Left ventricle myocardium superior (tissue), 1 donor: ENCODE measurements around the gene SPINK14. TPM values are rescaled to one million over a fixed set of nuclear protein-coding genes. Genes with fewer than 3 reads are reported as not detected.
A peak's percentile ranks its signal among the peaks of the same experiment; 100 is the strongest.

Experiments used
- ATAC-seq: fragments of 200-7000 bp; cut with Tn5 transposase; one replicate; pipeline ENCODE4 v1.9.1; 2020; ENCODE audit warnings: mild to moderate bottlenecking, moderate library complexity
- DNase-seq: peaks from one replicate; pipeline ENCODE4 v3.0.0-alpha.2; 2020
- intact Hi-C: fragments of 100-400 bp; cut with micrococcal nuclease; formaldehyde crosslinking; loops from one replicate; pipeline ENCODE4 v1.11.0; 2022
- total RNA-seq: library from RNA; stranded (reverse); fragmentation: NEBNext Ultra II Directional; extraction: Animal tissue kit (Norgen Biotek cat#: 25700); gene quantifications from one replicate; pipeline ENCODE4 v1.2.1, GENCODE V29; 2021
- donor health status: DM: no; HTN: yes; CAD: no; lungs with severe emphysema.

SPINK14 gene
- total RNA-seq, 1 donor from 2014 or later: not detected

DNA sequence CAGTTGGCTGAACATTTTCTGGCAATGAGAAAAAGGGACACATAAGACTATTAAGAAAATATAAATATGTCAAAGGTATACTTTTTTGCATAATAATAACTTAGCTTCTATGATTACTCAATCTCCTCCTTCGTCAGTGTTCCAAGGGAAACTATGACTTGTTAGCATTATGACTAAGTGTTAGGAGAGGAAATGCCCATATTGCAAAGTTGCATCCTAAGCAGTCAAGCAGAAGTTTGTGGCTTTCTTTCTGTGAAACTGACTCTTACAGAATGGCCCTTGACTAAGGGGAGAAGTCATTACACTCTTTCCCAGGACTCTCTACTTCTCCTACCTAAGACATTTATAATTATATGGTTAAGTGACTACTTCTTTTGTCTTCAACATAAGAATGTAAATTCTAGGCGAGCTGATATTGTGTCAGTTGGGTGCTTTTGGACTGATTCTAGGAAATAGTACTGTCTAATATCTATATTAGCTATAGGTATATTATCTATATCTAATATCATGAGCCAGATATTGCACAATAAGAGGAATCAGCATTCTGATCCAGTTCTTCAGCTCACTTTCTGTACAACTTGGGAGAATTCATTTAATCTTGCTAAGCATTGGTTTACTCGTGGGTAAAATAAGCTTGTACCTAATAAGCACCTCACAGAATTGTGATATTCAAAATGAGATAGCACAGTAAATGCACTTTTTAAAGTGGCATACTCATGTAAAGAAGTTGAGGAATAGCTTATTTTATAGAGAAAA is 18.1 kb downstream of the SPINK14 start:
- ATAC-seq (peak; percentile 48), DNase-seq (no peak)
- intact Hi-C loops: no loop called here

GRCh38 chr5:148191010-148191409 is 22.7 kb downstream of the SPINK14 start:
- ATAC-seq (no peak), DNase-seq (no peak)
- intact Hi-C loops: no loop called here

- ATAC-seq (no peak), DNase-seq (no peak)
- intact Hi-C loops: no loop called here
Measured at GRCh38 chr5:148193202-148193601, 24.9 kb downstream of the SPINK14 start.

DNA sequence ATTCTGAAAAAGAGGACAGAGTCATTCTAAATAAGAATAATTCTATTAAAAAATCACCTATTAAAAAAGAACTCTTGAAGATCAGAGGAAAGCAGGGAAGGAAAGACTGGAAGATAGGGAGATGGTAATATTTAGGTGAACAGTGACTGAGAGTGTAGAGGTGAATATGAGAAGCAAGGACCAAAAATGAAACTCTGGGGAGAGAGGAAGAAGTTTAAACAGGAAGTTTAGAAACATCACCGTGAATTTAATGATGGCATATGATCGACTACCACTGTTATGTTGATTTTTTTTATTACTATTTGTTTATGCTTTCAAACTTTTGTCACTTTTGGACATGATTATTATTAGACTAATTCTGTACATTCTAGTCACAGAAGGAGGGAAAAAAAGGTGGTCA is 32.8 kb downstream of the SPINK14 start:
- ATAC-seq: no peak

DNA sequence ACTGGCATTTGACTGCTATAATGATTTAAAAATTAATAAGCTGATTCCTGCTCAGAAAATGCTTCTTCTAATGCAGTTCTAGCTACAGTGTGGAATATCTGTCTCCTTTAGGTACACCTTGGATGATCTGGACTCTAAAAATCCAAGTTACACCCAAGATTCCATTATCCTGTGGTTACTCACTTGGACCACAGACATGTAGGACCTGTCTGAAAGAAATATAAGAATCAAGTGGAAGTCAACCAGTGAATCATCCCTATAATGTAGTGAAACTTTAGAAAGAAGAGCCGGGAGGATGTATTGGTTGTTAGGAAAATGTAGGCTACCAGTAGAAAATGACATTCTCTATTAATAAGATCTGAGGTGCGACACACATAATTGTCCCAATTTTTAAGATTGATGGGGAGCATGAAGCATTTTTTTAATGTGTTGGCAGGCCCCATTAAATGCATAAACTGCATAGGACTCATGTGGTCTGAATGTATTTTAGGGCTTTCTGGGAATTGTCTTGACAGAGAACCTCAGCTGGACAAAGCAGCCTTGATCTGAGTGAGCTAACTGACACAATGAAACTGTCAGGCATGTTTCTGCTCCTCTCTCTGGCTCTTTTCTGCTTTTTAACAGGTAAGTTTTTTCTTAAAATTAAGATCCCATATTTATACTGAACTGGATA is 34.3 kb downstream of the SPINK14 start, which contains the start of gene SPINK6:
SPINK6 (plus strand) TSS at position 512 of the 673 bp plus-strand sequence; CDS start at position 567, 55 bp downstream.
- ATAC-seq: no peak
- intact Hi-C loops: no loop called here

More for the DNA sequence above, 32.8 kb downstream of the SPINK14 start:
- DNase-seq: no peak
- intact Hi-C loops: no loop called here

GRCh38 chr5:148205044-148205806 is 36.9 kb downstream of the SPINK14 start:
- ATAC-seq: peak; percentile 89
- intact Hi-C loops: no loop called here
- DNase-seq: no peak

More for the DNA sequence above, 34.3 kb downstream of the SPINK14 start, which contains the start of gene SPINK6:
- DNase-seq: no peak

GRCh38 chr5:148205865-148206264 is 37.5 kb downstream of the SPINK14 start:
- intact Hi-C loops: no loop called here
- no peak for ATAC-seq
- no peak for DNase-seq

DNA sequence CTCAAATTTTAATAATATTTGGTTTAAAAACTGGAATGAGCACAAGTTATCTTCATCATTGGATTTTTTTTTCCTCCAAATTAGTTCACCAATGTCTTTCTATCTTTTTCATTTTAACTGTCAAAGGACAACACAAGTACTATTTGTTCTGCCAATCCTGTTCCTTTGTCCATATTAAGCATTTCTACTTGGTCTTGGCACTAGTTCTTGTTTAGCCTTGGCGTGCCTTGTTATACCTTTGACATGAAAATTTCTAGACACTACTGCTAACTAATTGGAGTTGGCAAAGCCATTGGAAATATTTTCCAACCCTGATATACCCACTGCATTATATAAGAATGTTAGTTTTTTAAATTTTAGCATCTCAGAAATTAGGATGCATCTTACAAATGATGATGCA is 38.3 kb downstream of the SPINK14 start:
- intact Hi-C loops: no loop called here
- peak; percentile 41 for ATAC-seq
- DNase-seq: no peak

- intact Hi-C loops: no loop called here
- no peak for DNase-seq
- no peak for ATAC-seq
Measured at GRCh38 chr5:148208226-148208625, 39.9 kb downstream of the SPINK14 start.

DNA sequence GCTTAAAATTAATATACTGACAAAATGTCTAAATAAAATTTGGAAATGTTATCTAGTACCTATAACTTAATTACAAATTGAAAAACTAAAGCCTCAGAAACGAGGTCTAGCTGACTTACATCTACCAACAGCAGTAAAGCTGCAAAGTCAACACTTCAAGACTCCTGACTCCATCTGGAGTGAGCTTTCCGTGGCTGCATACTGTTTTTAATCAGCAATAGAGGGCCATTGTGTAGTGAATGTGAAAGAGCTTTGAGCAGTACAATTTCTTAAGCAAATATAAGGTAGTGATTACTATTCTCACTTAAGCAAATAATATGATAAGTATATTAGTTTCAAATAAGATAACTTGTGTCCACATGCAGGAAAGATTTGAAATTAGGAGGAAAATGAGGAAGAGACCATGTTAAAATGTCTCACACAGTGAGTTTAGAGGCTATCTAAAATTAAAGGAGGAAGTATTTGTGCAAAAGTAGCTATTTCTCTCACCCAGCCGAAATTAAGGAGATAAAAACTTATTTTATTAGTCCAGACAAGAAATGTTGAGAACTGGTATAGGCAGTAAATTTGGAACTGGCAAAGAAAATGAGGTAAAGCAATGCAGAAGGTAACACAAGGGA is 40.9 kb downstream of the SPINK14 start:
- no peak for ATAC-seq
- intact Hi-C loops: no loop called here
- DNase-seq: no peak

- intact Hi-C loops: no loop called here
- DNase-seq (no peak), ATAC-seq (no peak)
Measured at GRCh38 chr5:148214665-148215185, 46.4 kb downstream of the SPINK14 start.

GRCh38 chr5:148221508-148221907 is 53.2 kb downstream of the SPINK14 start:
- no peak for DNase-seq
- ATAC-seq: no peak
- intact Hi-C loops: no loop called here

- DNase-seq (no peak), ATAC-seq (no peak)
- intact Hi-C loops: no loop called here
Measured at GRCh38 chr5:148224117-148224742, 55.9 kb downstream of the SPINK14 start.

Other genes with a start within 250 kb of the SPINK14 start
- 0.22 TPM for gene SPINK5, start 104.6 kb upstream of the SPINK14 start, total RNA-seq
- not detected for gene SPINK6, start 34.5 kb downstream of the SPINK14 start, total RNA-seq
- gene MARCOL, start 70.0 kb downstream of the SPINK14 start, total RNA-seq: not detected
- gene SPINK13, start 100.2 kb downstream of the SPINK14 start, total RNA-seq: not detected
- not detected for gene SPINK7, start 143.9 kb downstream of the SPINK14 start, total RNA-seq
- gene SPINK9, start 167.0 kb downstream of the SPINK14 start, total RNA-seq: 0.57 TPM
- gene FBXO38, start 215.4 kb downstream of the SPINK14 start, total RNA-seq: 41.2 TPM